DMS 273 (cell line): ENCODE data around the gene ADORA2B.
A peak's percentile ranks its signal among the peaks of the same experiment; 100 is the strongest.
"Not testable (repeated sequence)": the region's sequence is repeated elsewhere in the genome, so short reads cannot be mapped to it uniquely, and the experiment has no call there.

Experiments used
- DNase-seq: peaks from one replicate; lab custom pipeline; 2025; ENCODE audit not compliant: unreplicated experiment; lab: John Stamatoyannopoulos, UW

Gene ADORA2B

DNA sequence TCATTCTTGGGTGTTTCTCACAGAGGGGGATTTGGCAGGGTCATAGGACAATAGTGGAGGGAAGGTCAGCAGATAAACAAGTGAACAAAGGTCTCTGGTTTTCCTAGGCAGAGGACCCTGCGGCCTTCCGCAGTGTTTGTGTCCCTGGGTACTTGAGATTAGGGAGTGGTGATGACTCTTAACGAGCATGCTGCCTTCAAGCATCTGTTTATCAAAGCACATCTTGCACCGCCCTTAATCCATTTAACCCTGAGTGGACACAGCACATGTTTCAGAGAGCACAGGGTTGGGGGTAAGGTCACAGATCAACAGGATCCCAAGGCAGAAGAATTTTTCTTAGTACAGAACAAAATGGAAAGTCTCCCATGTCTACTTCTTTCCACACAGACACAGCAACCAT lies 34.1 kb downstream of the ADORA2B start:
- not testable (repeated sequence) for DNase-seq

DNA sequence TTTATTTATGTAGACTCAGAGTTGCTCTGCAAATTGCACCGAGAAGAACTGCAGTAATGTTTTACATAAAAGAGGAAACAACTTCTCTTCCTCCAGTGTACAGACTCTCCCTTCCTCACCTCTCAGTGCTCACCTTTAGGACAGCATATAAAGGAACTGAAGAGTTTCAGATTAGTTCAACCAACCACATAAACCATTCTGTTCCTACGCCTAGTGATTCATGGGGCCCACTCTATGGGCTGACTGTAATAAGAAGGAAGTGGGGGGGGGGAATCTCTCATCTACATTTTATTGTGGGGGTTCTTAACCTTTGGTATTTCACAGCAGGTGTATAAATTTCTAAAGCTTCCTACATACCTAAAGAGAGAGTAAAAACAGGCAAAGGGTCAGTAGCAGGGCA lies 36.3 kb downstream of the ADORA2B start:
- DNase-seq: no peak

- DNase-seq: no peak
These were observed 37.0 kb downstream of the ADORA2B start for GRCh38 chr17:15981646-15982580.

GRCh38 chr17:15996322-15996721 lies 51.4 kb downstream of the ADORA2B start:
- no peak for DNase-seq

DNA sequence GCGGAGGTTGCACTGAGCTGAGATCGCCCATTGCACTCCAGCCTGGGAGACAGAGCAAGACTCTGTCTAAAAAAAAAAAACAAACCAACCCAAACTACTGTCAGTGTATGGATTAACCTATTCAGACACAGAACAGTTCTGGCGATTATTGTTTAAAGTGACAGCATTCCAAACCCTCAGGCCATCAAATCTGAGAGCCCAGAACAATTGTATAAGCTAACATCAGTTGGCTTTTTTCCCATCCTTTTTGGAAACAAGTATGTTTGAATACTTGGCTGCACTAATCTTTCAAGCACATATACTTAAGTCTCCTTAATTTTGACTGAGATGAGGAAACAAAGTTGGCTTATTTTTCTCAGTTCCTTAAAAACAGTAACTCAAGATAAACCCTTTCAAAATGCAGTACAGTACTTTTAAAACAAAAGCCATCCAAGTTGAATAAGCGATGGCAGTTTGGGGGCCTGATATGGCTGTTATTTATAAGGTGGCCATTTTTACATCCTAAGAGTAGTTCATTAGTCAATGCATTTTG lies 53.2 kb downstream of the ADORA2B start:
- no peak for DNase-seq

DNA sequence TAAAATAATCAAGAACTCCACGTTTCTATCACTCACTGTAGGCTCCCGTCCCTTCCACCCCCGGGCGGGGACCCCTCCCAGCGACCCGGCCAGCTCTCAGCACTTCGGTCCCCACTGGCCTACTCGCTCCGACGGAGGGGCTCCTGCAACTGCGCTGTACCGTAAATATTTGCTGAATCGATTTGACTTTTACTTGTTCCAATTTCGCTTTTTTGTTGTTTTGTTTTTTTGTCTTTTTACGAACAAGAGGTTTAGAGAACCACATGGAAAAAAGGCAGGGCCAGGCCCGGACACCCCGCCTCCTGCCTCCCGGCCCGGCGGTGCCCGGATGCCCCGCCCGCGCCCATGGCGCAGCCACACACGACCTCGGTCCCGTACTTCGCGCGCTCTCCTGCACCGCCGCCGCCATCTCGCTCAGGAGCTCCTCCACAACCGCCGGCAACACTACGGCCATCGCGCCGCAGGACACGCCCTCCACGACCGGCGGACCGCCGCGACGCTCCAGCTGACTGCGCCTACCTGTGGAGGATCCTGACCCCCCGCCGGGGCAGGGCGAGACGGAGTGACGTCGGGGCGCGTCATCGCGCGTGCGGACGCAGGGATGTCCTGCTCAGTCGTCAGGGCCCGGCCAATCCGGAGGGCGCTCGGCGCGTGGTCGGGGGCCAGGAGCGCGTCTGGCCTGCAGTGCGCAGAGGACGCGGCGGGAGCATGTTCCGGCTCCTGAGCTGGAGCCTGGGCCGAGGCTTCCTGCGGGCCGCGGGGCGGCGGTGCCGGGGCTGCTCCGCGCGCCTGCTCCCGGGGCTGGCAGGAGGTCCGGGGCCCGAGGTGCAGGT lies 54.4 kb downstream of the ADORA2B start, which contains the start of the genes TTC19 and ZSWIM7:
Gene TTC19 (plus strand): TSS at position 684 of the 833 bp plus-strand sequence. CDS start 25 bp downstream, at position 709.
Gene ZSWIM7 (minus strand): TSS at position 564 of the 833 bp plus-strand sequence. CDS start 110 bp downstream, at position 454.
- DNase-seq: peak; percentile 96

- peak; percentile 70 for DNase-seq
These were observed 55.3 kb downstream of the ADORA2B start for GRCh38 chr17:15999974-16000827.

- no peak for DNase-seq
These were observed 56.4 kb downstream of the ADORA2B start for GRCh38 chr17:16001226-16001897.

DNA sequence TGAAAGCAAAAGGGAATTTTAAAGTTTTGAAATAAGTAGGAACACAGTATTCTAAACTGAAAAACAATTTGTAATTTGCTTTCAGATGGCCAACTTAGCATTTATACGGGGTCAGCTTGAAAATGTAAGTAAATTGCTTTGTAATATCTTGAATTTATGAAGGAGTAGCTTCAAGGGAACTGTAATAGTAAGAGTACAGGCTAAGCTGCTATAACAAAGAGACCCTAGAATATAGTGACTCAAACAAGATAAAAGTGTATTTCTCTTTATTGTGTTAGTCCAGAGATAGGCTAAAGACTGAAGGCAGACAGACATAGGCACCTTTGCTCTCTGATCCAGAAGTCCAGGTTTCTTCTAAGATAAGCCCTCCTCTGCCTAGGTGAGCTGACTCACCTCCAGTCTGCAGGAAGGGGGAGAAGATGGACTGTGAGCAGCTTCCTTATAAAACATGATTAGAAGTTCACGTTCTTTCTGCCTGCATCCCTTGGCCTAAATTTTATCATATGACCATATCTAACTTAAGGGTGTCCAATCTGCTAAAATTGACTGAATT lies 57.9 kb downstream of the ADORA2B start:
- DNase-seq: no peak

DNA sequence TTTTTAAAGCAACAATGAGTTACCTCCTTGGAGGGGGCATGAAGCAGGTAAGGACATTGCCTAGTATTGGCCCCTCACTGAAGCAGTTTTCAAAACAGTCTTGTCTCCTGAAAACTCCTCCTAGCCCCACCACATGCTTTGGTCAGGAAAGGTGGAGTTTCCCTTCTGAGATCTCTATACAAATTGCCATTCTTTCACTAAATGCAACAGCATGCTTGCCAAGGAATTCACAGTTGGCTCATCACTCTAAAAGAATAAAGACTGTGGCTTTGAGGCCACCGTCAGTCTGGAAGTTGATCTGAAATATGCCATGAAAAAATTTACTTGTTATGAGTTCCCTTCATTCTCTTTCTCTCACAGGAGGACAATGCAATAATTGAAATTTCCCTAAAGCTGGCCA lies 58.9 kb downstream of the ADORA2B start:
- no peak for DNase-seq

DNA sequence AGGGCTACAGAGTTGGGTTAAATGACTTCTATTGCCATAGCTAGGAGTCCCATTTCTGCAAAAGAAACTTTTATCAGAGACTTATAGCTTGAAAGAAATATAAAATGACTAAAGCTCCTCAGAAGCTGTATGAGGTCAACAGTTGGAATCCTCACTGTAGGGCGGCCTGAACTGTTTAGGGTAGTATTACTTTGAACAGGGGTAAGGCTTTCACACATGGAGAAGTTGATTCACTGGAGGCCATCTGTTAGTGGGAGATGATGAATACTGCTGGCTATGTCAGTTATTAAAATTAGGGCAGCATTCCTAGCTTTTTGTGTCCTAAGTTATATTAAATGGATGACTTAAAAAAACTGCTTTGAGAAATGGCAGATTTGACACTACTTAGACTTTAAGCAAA lies 60.7 kb downstream of the ADORA2B start:
- no peak for DNase-seq

- no peak for DNase-seq
These were observed 62.5 kb downstream of the ADORA2B start for GRCh38 chr17:16007439-16007838.

GRCh38 chr17:16013943-16014407 lies 69.0 kb downstream of the ADORA2B start:
- peak; percentile 47 for DNase-seq

GRCh38 chr17:16019347-16019746 lies 74.4 kb downstream of the ADORA2B start:
- no peak for DNase-seq

DNA sequence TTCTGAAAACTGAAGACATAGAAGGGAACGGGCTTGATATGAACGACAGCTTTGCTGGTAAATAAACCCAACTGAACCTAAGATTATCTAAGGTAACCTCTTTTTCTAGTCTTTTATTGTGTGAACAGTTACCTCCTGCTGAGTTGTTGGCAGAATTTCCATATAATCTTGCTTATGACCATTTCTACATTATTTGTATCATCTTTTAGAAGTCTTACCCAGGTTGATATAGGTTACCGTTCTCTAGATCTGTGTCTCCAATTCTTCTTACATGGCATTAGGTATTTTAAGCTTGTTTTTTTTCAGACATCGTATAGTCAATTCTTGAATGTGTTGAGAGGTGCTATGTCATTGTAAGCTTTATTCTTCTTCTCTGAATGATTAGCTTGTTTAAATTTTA lies 79.0 kb downstream of the ADORA2B start:
- no peak for DNase-seq

DNA sequence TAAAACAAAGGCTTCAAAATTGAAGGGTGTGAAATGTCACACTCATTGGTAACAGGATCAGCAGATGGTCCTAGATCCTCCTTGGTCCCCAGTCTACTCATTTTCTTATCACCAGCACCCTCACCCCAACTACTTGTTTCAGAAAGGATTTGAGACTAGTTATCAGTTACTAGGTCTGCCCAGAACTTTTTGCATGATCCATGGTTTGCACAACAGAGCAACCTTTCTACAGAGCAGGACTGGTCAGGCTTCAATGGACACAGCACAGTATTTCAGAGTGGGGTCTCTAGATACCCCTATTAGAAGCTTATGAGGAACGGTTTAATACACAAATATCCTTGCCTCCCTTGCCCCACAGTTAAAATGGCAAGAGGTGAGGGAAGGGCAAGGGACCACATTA lies 80.3 kb downstream of the ADORA2B start:
- DNase-seq: no peak
